GM18502 (cell line): ENCODE data around the gene KANK3.
"Not testable (repeated sequence)": the region's sequence is repeated elsewhere in the genome, so short reads cannot be mapped to it uniquely, and the experiment has no call there.

ENCODE experiments used
- ATAC-seq: cut with Tn5 transposase; IDR thresholded peaks from one replicate; pipeline ENCODE4 v1.9.1; 2021; ENCODE audit warnings: mild to moderate bottlenecking; ENCODE audit not compliant: unreplicated experiment, poor library complexity

The KANK3 gene

GRCh38 chr19:8302357-8302691 is 40.7 kb downstream of the KANK3 start:
- no peak for ATAC-seq

- ATAC-seq = not testable (repeated sequence)
Observed at GRCh38 chr19:8291337-8291736, 51.7 kb downstream of the KANK3 start.

DNA sequence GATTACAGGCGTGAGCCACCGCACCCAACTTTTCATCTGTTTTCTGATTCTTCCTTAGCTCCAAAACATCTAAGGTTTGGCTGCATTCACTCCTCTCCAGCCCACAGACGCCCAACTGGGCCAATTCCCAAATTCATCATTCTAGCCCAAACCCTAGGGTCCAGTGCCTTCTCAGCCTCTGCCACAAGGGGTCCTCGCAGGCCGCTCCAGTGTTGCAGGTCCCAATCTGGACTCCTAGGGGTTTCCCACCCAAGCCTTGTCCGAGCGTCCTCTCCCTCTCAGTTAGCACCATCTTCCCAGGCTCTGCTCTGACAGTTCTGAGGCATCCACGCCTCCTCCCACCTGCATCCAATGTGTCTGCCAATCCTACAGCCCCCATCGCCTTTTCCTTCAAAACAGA is 66.6 kb downstream of the KANK3 start:
- ATAC-seq = not testable (repeated sequence)
